T-helper 1 cell treated with Interleukin-12 subunit alpha and Interleukin-12 subunit beta and Interleukin-4 antibody, amounts not matched to agents 30 μg/mL and 1 μg/mL, for 36 hours (primary cell): ENCODE measurements around the gene SUN1.

Experiments used
- H3K27ac Mint-ChIP-seq: one replicate; pipeline ENCODE4 v1.8.0; 2021; ENCODE audit warnings: mild to moderate bottlenecking, mixed read lengths
- H3K27me3 Mint-ChIP-seq: one replicate; pipeline ENCODE4 v1.8.0; 2021; ENCODE audit warnings: low read depth, mixed read lengths
- H3K36me3 Mint-ChIP-seq: one replicate; pipeline ENCODE4 v1.8.0; 2021; ENCODE audit warnings: low read depth, mixed read lengths
- H3K4me1 Mint-ChIP-seq: one replicate; pipeline ENCODE4 v1.8.0; 2021; ENCODE audit warnings: low read depth, mixed read lengths
- H3K4me3 Mint-ChIP-seq: one replicate; pipeline ENCODE4 v1.8.0; 2021; ENCODE audit warnings: mild to moderate bottlenecking, moderate library complexity, mixed read lengths
- H3K9me3 Mint-ChIP-seq: one replicate; pipeline ENCODE4 v1.8.0; 2021; ENCODE audit warnings: mixed read lengths

The SUN1 gene

DNA sequence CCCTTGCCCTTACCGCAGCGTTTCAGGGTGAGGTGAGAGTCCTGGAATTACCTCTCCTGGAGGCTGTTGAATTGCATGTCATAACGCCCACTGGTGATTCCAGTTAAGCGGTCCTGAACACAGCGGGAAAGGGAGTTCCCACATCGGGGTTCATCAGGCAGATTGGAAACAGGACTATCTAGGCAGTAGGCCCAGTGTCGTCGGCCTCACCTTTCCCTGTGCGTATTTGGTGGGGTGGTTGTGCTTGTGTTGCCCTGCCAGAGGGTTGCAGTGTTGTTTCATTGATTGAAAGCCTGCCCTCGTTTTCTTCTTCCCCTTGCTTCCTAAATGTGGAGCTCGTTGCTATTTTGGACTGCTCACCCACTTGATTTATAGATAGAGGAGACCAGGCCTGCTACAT is 10.6 kb upstream of the SUN1 start:
- H3K4me3 Mint-ChIP-seq: no peak overlapping the region
- no peak overlapping the region for H3K27ac Mint-ChIP-seq
- H3K27me3 Mint-ChIP-seq: peaks cover 5% of the 10 kb centered on the region

GRCh38 chr7:822692-823276 is 9.5 kb upstream of the SUN1 start:
- Mint-ChIP-seq H3K4me1 (peaks cover 16% of the 10 kb centered on the region), H3K27ac (no peak overlapping the region), H3K9me3 (no peaks in the 10 kb centered on the region), H3K4me3 (no peak overlapping the region), H3K36me3 (peaks cover 16% of the 10 kb centered on the region), H3K27me3 (peaks cover 5% of the 10 kb centered on the region)

More for the DNA sequence above, 10.6 kb upstream of the SUN1 start:
- no peaks in the 10 kb centered on the region for H3K9me3 Mint-ChIP-seq
- peaks cover 21% of the 10 kb centered on the region for H3K4me1 Mint-ChIP-seq
- H3K36me3 Mint-ChIP-seq: peaks cover 16% of the 10 kb centered on the region

DNA sequence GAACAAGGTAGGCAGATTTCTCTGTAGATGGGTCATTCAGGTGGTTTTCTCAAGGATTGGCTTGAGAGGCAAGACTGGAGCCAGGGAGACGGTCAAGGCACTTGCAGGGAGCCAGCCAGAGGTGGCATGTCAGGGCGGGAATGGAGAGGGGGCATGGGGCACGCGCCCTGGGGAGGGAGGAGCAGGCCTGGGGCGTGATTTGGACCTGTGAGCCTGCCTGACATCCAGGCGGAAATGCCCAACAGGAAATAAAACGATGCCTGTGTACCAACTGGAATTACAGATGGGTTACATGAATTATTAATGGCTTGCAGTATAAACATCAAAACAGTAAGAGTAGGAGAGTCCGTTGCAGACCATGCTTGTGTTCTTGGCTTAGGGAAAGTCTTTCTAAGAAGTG is 8.6 kb upstream of the SUN1 start:
- no peaks in the 10 kb centered on the region for H3K9me3 Mint-ChIP-seq
- no peak overlapping the region for H3K4me3 Mint-ChIP-seq
- peaks cover 11% of the 10 kb centered on the region for H3K4me1 Mint-ChIP-seq
- peaks cover 12% of the 10 kb centered on the region for H3K36me3 Mint-ChIP-seq
- H3K27ac Mint-ChIP-seq: no peak overlapping the region
- H3K27me3 Mint-ChIP-seq: no peaks in the 10 kb centered on the region

GRCh38 chr7:824081-824480 is 8.2 kb upstream of the SUN1 start:
- Mint-ChIP-seq H3K4me3 (no peak overlapping the region), H3K9me3 (no peaks in the 10 kb centered on the region), H3K27ac (no peak overlapping the region), H3K4me1 (peaks cover 11% of the 10 kb centered on the region), H3K36me3 (peaks cover 11% of the 10 kb centered on the region), H3K27me3 (no peaks in the 10 kb centered on the region)

DNA sequence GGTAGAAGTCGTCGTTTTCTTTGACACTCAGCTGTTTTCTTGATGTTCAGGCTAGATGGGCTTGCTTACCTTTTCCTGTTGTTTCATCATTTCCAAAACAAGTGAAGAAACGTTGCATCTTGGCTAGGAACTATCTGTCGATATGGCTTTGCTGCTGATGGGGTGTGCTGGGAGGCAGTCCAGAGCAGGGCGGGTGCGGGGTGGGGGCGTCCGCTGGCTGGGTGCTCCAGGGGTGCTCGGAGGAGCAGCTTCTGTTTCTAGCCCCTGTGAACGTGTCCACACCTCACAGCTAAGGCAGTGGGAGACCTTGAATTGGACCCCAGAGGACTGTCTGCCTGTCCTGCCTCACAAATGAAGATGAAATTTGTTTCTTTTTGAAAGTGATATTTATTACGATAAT is 7.6 kb upstream of the SUN1 start:
- Mint-ChIP-seq H3K27me3 (no peaks in the 10 kb centered on the region), H3K36me3 (peaks cover 8% of the 10 kb centered on the region), H3K9me3 (no peaks in the 10 kb centered on the region), H3K27ac (no peak overlapping the region), H3K4me1 (peaks cover 10% of the 10 kb centered on the region), H3K4me3 (no peak overlapping the region)

DNA sequence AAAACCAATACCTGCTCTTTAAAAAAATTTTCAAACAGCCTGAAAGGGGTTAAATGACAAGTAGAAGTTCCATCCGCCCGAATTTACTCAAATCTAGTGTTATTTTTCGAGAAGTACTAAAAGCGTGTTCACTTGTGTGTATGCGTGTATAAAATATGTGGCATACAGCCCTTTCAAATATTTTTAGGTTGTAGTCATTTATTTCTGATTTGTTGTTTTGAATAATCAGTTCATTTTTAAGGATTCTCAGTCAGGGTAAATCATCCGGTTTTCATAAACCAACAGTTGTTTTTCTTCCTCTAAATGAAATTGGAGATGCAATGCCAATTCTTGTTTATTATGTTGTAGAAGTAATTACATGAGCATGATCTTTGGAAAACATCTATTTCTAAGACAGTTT is 6.9 kb upstream of the SUN1 start:
- H3K4me3 Mint-ChIP-seq: no peak overlapping the region
- H3K36me3 Mint-ChIP-seq: peaks cover 6% of the 10 kb centered on the region
- no peaks in the 10 kb centered on the region for H3K27me3 Mint-ChIP-seq
- no peak overlapping the region for H3K27ac Mint-ChIP-seq
- no peaks in the 10 kb centered on the region for H3K9me3 Mint-ChIP-seq
- H3K4me1 Mint-ChIP-seq: peaks cover 10% of the 10 kb centered on the region

DNA sequence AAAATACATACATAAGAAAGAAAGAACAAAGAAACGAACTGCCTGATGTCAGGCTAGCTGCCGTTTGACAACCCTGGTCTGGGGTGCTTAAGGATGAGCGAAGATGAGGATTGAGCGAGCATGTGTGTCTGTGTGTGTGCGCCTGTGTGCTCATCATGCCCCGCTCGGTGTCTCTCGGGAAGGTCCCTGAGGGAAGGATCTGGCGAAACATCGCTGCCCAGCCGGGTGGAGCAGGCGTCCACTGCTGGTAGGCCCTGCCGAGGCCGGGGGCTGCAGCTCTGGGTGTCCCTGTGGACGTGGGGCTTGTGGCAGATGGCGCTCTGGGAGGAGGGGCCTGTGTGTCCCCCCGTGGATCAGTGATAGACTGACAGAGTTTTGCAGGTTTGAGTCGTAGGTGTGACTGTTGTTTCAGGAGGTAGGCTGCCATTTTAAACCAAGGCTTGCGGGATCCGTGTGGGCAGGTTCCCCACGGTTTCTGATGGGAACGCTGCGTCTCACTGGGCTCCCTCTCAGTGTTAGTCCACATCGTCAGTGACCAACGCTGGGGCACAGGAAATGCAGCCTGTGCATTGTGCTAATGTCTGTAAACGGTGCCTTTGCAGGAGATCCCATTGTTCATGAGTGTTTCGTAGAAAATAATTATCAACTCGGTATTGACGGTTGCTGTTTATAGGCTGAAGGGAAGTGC is 5.9 kb upstream of the SUN1 start:
- H3K4me3 Mint-ChIP-seq: no peak overlapping the region
- H3K27ac Mint-ChIP-seq: no peak overlapping the region

DNA sequence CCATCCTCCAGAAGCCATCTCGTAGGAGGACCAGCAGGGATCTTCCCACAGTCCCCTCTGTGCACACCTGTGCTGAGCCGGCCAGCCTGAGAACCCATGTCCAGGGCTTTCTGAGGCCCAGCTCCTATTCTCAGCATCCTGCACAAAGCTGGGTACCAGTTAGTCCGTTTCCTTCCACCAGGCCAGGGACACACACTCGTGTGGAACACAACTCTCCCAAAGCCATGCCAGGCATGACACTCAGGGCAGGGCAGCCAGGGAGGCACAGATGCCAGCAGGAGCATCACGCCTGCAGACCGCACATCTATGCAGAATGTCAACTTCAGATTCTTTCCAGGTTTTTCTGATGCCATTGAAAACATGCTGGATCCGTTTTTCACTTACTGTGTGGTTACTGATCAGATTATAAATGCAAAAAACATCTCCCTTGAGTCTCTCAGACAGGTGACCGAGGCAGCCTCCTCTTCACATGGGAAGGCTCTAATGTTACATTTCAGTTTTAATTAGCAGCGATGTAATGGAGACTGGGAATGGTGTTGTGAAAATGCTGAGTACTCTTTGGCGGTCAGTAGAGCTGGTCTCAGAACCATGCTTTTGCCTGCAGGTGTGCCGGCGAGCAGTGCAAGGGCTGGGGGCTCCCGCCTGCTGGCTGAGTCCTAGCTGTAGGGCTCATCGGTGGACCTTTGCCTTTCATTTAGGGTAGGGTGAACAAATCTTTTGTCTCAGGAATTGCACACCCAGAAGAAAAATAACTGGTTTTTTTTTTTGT is 3.3 kb upstream of the SUN1 start:
- H3K9me3 Mint-ChIP-seq: no peaks in the 10 kb centered on the region
- H3K27ac Mint-ChIP-seq: no peak overlapping the region
- peaks cover 8% of the 10 kb centered on the region for H3K27me3 Mint-ChIP-seq
- H3K4me1 Mint-ChIP-seq: peaks cover 29% of the 10 kb centered on the region
- H3K4me3 Mint-ChIP-seq: no peak overlapping the region
- H3K36me3 Mint-ChIP-seq: peaks cover 8% of the 10 kb centered on the region

More for the DNA sequence above, 5.9 kb upstream of the SUN1 start:
- no peaks in the 10 kb centered on the region for H3K9me3 Mint-ChIP-seq
- H3K36me3 Mint-ChIP-seq: peaks cover 2% of the 10 kb centered on the region
- peaks cover 12% of the 10 kb centered on the region for H3K4me1 Mint-ChIP-seq
- no peaks in the 10 kb centered on the region for H3K27me3 Mint-ChIP-seq

DNA sequence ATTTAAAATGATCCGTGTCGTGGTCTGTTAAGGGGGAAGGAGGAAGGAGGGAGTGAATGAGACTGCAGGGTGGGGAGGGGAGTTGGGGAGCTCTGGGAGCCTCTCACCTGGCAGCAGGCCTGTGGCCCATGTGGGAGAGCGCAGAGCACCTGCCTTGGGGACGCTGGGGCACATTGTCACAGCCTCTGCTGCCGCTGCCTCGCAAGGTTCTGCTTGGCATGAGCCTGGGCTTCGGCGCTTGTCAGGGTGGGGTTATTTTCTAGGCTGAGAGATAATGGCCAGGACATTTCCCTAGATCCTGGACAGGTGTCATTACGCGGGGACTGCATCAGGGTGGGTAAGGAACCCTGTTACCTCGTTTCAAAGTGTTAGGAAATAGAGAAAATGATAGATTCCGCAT is 2.2 kb upstream of the SUN1 start:
- H3K4me3 Mint-ChIP-seq: no peak overlapping the region
- H3K9me3 Mint-ChIP-seq: no peaks in the 10 kb centered on the region
- H3K36me3 Mint-ChIP-seq: peaks cover 8% of the 10 kb centered on the region
- no peak overlapping the region for H3K27ac Mint-ChIP-seq
- peaks cover 8% of the 10 kb centered on the region for H3K27me3 Mint-ChIP-seq
- H3K4me1 Mint-ChIP-seq: peaks cover 29% of the 10 kb centered on the region

DNA sequence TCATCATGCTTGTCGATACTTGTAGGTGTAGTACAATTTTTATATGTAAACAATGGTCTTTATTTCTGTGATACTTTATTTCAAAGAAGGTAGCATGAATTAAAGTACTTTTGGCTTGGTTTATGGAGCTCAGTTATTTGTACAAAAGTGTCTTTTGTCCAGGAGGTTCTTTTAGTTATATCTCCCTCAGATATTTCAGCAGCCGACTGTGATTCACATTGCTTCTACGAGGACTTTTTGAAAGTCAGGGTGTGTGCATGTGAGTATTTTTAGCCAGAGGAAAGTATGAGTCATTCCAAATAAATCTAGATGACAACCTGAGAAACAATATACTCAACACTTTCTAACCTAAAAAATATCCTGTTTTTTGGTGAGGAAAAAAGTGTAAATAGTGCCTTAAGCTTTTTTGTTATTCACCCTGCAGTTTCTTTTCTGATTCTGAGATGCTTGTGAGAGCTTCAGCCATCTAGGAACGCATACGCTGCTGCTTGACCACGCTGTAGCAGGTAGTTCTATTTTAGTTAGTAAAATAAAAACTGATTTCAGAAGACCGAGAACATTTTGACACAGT is 595 bp upstream of the SUN1 start:
- Mint-ChIP-seq H3K4me3 (peak overlapping the region; percentile 71), H3K27me3 (peaks cover 8% of the 10 kb centered on the region), H3K9me3 (no peaks in the 10 kb centered on the region), H3K27ac (peak overlapping the region; percentile 81), H3K4me1 (peaks cover 27% of the 10 kb centered on the region), H3K36me3 (peaks cover 8% of the 10 kb centered on the region)

DNA sequence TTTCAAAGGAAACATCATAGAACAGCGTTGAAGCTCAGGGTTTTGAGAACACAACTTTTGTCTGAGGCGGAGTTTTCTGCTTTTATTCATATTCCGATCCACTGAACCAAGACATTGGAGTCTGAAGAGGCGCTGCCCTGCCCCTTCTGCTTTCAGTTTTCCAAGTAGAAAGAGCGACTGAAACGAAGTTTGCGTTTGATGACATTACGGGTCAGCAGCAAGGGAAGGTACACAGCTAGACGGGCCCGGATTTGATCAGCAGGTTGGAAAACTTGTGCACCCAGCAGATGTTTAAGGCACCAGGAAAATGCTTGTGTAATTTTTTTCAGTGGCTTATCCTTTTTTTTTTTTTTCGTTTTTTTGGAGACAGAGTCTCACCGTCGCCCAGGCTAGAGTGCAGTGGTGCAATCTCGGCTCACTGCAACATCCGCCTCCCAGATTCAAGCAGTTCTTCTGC is 720 bp downstream of the SUN1 start:
- Mint-ChIP-seq H3K36me3 (peaks cover 8% of the 10 kb centered on the region), H3K27ac (peak overlapping the region; percentile 81), H3K9me3 (no peaks in the 10 kb centered on the region), H3K4me3 (peak overlapping the region; percentile 71), H3K4me1 (peaks cover 27% of the 10 kb centered on the region), H3K27me3 (peaks cover 8% of the 10 kb centered on the region)

DNA sequence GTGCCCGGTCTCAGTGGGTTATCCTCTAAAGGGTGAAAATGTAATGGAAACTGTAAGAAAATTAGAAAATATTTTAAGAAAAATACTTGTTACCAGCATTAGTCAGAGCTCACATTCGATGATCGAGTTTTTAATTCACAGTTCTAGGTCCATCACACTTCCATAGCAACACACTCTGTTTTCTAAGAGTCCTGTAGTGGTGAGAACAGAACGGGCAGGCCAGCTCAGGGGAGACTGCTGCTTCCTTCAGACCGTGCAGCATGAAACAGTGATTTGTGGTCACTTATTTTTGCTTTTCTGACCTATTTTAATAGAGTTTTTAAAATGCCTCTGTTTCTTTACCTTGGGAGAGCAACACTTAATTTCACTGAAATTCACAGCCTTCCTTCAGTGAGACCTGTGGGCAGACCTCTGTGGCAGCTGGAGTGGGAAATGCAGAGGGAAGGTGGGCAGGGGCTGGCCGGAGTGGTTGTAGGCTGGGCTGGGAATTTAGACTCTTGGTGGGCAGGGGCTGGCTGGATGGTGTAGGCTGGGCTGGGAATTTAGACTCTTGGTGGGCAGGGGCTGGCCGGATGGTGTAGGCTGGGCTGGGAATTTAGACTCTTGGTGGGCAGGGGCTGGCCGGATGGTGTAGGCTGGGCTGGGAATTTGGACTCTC is 1.5 kb downstream of the SUN1 start:
- H3K27me3 Mint-ChIP-seq: peaks cover 8% of the 10 kb centered on the region
- H3K27ac Mint-ChIP-seq: no peak overlapping the region
- H3K36me3 Mint-ChIP-seq: peaks cover 8% of the 10 kb centered on the region
- H3K4me1 Mint-ChIP-seq: peaks cover 27% of the 10 kb centered on the region
- H3K4me3 Mint-ChIP-seq: no peak overlapping the region
- H3K9me3 Mint-ChIP-seq: no peaks in the 10 kb centered on the region

DNA sequence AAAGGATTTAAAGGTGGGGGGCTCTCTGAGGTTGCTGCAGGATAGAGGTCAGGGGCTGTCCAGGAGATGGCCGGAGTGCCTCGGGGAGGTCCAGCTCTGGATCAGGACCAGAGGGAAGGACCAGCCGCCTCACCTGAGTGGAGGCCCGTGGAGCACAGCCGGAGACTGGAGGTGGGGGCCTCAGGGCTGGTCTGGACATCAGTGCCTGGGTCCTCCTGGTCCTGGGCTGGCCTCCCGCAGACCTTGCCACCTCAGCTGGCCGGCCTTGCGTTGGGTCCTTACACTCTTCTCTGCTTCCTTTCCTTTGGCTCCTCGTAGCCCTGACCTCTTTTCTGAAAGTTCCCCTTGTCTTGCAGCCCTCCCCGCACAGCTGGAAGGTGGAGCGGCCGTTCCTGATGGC is 2.0 kb downstream of the SUN1 start:
- Mint-ChIP-seq H3K9me3 (no peaks in the 10 kb centered on the region), H3K36me3 (peaks cover 8% of the 10 kb centered on the region), H3K27me3 (peaks cover 8% of the 10 kb centered on the region), H3K4me1 (peaks cover 27% of the 10 kb centered on the region), H3K27ac (no peak overlapping the region), H3K4me3 (no peak overlapping the region)

- Mint-ChIP-seq H3K9me3 (no peaks in the 10 kb centered on the region), H3K27ac (no peak overlapping the region), H3K4me3 (no peak overlapping the region), H3K36me3 (peaks cover 8% of the 10 kb centered on the region), H3K27me3 (peaks cover 8% of the 10 kb centered on the region), H3K4me1 (peaks cover 27% of the 10 kb centered on the region)
Observed at GRCh38 chr7:835021-835420, 2.7 kb downstream of the SUN1 start.
